Middle frontal gyrus (tissue), 1 donor: ENCODE results near the gene GCN1.

Experiments
- DNase-seq: peaks from one replicate; pipeline ENCODE4 v3.0.0-alpha.2; 2015; ENCODE audit warnings: low spot score; ENCODE audit errors: extremely low spot score

The GCN1 gene

DNA sequence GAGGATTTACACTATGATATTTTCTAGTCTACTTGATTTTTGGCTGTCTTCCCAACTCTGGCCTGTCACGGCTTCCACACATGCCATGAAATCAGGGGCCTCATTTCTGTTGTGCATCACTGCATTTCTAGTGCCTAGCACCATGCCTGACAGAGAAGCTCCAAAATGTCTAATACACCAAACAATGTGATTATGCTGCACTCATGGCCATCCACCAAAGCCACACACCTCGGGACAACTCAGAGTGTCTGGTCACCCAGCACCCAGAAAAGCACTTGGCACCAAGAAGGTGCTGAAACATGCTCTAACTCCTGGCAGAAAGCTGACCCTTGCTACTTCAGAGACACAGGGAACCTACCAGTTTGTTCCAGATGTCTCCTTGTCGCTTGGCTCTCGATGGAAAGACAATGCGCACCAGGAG lies 11.3 kb downstream of the GCN1 start:
- DNase-seq: no peak

DNA sequence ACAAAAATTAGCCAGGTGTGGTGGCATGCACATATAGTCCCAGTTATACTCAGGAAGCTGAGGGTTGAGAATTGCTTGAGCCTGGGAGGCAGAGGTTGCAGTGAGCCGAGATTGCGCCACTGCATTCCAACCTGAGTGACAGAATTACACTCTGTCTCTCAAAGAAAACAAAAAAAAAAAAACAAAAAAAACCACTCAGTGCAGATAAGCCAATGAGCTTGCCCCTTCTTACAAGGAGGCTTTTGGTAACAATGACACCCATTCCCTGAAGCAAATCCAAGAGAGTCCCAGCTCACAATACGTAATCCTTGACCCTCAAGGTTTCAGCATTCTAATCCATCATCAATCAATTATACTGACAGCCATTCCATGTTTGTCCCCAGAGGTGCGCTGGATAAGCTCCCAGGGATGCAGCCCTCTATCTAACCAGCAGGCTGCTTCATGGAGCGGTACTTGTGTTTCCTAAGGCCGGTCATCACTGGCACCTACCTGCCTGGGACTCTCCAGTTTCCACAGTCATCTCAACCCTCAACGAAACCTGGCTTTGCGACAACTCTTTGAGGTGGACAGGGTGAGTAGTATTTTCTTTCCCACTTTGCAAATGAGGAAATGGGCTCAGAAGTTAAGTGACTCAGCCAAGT lies 12.4 kb downstream of the GCN1 start:
- no peak for DNase-seq

DNA sequence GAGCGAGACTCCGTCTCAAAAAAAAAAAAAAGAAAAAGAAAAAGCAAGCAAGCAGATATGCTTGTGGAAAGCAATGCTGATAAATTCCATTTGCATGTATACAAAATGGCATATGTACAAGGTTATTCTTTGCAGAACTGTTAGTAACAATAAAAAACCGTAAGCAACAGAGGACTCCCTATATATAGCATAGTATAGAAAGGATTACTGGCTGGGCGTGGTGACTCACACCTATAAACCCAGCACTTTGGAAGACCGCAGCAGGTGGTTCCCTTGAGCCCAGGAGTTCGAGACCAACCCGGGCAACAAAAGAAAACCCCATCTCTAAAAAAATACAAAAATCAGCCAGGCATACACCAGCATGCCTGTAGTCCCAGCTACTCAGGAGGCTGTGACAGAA lies 13.5 kb downstream of the GCN1 start:
- DNase-seq: no peak

DNA sequence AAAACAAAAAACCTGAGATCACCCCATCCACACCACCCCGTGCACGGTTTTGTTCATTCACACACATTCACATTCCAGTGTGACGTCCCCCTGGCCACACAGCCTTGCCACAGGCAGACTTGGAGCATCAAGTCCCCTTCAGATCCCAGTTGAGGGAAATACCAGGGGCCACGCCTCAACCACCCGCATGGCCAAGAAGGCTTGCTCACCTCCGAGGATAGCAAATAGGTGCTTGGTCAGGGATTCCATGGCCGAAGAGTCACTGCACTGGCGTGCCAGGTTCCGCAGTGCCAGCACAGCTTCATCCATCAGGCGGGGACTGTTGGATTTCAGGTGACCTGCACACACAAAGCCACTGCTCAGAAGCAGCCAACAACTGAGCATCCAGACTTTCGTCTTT lies 19.0 kb downstream of the GCN1 start:
- no peak for DNase-seq

DNA sequence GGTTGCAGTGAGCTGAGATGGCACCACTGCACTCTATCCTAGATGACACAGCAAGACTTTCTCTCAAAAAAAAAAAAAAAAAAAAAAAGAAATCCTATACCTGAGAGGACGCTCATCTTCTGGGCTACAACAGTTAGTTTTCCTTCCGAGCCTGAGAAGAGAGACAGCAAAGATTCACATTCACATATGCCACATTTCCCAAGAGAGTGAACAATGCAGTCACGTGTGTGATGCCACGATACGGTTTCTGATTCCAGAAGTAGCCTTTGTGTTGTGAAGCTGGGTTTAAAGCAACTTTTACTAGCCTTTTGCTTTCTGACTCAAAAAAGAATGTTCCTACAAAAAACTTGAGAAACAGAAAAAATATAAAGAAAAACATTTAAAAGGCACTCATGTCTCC lies 19.5 kb downstream of the GCN1 start:
- no peak for DNase-seq

DNA sequence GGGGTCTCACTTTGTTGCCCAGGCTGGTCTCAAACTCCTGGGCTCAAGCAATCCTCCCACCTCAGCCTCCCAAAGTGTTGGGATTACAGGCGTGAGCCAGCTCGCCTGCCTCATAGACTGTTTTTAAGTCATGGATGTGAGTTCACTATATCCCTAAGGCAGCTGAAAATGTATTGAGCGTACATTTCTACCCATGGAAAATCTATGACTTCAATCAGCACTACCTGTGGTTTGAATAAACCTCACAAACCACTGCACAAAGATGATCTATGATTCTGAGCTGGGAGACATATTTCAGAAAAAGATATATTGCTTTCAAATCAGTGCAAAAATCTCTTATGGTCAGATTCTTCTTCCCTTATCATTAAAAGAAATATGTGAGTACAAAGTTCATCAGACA lies 22.5 kb downstream of the GCN1 start:
- DNase-seq: no peak

DNA sequence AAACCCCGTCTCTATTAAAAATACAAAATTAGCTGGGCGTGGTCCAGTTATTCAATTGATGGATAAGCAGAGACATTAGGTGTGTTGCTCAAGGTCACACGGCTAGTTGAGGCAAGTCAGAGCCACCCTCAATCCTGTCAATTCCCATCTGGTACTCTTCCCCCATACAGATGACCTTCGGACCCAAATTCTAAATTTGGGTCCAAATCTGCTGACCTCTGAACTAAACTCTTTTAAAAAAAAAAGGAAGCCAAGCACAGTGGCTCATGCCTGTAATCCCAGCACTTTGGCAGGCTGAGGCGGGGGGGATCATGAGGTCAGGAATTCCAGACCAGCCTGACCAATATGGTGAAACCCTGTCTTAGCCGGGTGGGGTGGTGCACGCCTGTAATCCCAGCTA lies 23.9 kb downstream of the GCN1 start:
- no peak for DNase-seq

DNA sequence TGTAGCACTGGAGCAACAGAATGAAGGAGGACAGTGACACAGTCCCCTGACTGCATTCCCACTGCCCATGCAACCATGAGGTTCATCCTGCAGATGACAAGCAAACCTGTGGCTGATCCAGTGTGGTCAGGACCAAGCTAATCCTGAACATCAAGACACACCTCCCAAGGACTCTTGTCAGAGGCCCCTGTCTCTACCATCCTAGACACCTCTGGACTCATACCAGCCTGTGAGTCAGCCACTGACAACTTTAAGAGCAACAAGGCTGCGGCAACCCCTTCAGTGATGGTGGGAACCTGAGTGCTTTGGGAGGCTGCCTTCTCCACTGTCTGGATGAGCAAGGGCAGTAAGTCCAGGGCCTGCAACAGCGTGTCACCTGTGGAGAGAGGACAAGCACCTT lies 24.6 kb downstream of the GCN1 start:
- no peak for DNase-seq

DNA sequence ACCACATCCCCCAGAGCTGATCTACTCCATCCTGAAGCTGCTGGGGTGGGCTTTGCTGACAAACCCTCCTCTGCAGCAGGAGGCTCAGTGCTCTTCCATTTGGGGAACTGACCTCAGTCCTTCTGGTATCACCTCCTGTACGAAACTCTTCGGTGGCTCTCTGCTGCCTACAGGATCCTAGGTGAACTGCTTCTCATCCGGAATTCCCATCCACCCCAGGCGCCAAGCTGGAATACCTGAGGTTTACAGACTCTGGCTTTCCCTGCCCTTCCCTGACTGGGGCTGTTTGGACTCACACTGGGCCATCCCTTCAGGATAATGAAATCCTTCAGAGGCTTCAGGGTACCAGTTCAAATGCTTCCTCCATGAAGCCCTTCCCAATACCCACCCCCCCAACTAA lies 26.2 kb downstream of the GCN1 start:
- no peak for DNase-seq

DNA sequence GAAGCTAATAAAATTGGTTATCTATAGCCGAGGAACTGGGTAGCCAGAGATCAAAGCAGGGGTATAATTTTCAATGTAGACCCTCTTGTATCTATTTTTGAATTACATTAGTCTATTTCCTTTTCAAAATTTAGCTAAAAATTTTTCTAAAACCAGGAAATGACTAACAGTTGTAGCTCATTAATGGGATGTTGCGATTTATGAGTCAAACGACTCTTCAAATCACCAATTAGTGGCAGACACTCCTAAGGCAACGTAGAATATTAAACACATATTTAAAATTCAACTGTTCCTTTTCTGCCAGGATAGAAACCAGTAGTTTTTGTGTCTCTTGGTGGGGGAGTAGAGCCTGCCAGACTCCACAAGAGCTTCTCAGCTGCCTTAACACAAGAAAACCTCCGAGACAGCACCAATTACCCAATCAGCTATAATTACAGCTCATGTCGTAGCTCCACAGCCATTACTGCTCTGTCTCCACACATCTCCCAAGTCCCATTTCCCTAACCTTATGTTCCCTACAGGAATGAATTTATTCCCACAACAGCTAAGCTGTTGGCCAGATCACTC lies 26.9 kb downstream of the GCN1 start:
- DNase-seq: no peak

DNA sequence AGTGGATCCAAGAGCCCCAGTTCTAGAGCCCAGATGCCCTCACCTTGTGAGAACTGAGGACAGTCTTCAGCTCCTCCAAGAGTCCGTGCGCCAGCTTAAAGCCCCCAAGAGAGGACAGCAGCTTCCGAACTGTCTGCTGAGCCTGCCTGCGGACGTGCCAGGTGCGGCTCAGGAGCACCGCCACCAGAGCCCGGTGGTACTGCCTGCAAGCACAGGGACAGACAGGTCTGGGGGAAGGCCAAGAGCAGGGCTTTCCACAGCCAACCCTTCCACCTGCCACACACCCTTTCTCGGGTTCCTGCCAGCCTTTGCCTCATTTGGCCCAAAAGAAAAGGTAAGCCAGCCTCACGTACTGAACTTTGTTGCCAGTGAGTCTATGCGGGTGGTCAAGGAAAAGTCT lies 30.2 kb downstream of the GCN1 start:
- DNase-seq: no peak

DNA sequence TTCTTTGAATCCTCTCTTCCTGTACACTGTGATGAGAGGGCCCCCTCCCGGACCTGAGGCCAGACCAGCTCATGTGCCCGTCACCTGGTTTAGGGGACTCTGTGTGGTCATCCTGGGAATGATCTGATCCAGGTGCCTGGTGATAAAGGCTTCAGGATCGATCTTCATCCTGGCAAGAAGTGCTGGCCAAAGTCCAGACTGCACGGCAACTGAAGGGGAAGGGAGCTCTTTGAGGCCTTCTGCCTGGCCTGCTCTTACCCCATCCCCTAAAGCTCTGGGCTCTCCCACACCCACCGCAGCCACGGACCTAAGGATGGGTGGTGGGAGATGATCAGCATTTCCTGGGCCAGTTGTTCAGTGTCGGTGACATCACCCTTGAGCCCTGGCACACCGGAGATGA lies 31.8 kb downstream of the GCN1 start:
- no peak for DNase-seq

DNA sequence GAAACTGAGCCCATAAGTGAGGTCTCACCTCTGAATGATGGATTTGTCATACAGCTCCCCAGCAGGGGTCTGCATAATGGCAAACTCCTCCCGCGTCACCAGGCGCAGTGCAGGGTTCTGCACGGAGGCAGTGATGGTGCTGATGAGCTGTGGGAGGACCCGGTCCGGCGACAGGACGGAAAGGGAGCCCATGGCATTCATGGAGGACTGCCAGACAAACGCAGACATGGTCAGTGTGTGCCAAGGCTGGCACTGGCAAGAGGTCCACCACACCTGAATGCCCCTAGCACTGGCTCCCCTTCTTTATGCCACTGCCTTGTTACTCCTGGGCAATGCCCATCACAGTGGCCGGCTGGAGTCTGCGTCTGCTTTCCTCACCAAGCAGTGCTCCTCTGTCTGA lies 32.7 kb downstream of the GCN1 start:
- DNase-seq: no peak

DNA sequence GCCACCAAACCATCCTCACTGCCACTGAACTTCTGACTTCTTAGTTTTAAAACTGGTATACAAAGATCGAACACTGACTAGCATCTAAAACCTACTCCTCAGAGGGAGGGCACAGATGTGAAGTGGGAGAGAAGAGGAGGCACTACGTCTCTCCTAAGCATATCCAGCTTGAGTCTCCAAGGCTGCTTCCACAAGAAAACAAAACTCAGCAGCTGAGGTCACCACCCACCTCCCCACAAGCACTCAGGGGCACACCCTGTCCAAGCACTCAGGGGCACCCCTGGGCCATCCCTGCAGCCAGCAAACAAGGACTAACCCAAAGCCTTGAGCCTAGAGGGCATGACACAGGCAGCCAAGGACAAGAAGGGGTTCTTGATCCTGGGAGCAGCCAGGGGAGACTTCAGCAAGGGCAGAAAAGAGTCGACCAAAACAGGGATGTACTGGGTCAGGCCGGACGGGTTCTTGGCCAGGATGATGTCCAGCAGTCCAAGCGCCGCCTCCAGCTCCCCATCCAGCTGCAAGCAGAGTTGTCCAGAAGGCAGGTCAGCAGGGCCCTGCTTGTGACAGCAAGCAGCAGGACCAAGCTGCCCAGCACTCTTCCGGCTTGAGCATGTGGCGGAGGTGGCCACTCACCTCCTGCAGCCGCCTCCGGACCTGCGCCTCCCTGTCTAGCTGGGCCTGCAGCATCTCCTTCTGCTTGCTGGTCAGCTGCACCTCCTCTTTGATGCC lies 34.8 kb downstream of the GCN1 start:
- no peak for DNase-seq

DNA sequence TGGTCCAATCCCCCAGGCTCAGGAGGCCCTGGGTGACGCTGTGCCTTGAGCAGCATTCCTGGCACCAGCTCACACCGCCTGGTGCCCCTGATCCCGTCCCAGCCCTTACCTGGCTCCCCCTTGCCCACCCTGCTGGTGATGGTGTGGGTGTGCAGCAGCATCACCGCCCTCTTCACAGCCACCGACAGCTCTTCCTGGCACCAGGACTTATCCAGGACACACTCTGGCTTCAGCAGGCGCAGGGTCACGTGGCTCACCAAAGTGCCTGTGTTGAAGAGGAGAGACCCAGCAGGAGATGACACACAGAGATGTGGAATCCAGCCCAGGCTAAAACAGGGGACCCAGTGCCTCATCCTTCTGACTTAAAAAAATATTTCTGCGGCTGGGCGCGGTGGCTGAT lies 36.2 kb downstream of the GCN1 start:
- no peak for DNase-seq

DNA sequence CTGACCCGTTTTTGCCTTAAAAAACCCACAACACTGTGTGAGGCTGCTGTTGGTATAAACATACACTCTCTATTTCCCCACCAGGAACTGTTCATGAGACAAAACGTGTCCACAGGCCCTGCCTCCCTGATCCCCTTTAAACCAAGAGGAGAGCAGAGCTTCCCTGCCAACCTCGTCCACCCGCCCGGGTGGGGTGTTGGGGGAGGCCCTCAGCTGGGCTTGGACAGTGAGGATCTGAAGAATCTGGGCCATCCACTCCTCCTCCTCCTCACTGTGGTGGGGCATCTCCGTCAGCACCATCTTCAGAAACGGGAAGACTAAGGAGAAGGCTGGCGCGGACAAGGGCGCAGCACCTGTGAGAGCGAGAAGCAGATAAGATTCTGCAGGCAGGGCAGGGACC lies 36.8 kb downstream of the GCN1 start:
- no peak for DNase-seq

DNA sequence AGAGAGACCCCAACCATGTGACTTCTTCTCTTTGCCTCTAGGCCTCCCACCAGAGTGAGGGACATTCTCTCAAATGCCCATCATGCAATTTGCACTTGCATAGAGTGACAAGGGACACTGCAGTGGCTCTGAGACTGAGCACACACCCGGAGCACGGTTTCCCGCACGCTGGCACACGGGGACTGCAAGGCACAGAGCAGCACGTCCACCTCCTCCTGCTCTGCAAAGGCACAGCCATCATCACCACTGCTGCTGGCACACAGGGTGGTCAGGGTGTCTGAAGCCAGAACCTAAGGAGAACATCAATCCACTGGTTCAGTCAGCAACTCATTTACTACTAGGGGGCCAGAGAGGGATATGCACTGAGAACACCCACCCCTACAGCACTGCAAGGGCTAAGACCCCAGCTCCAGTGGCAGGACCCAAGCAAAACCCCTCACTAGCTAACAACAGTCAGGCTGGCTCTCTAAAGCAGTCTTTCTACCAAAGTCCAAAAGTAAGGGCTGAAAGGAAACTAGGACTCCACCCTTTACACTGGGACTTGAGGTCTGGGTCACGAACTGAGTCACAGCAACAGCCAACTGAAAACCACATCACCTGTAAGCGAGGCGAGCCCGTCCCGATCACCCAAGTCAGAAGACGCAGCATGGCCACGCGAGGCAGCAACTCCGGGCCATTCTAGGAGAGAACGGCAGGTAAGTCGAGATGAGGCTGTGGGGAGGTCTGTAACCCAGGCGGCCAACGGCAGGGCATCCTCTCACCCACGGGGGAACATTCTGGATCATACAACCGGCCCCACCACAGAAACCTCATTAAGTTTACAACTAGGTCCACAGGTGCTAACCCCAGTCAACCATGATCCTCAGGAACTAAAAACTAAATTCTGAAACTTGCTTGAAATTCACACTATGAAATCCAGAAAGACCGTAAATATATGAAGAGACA lies 37.9 kb downstream of the GCN1 start:
- DNase-seq: no peak

DNA sequence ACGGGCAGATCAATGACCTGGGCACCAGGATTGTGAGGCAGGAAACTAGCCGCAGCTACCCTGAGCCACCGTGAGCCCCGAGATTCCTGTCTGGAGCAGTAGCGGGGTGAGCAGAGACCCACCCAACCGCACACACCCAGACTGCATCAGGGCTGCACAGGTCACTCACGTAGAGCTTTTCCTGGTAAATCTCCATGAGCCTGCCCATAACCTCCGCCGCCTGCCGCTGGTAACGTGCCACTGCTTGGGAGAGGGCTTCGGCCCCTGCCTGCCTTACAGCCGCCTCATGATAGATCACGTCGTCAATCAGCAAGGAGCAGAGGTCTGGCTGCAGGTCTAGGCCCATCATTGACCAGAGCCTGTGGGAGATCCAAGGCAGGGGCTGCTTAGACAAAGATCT lies 39.4 kb downstream of the GCN1 start:
- DNase-seq: no peak

DNA sequence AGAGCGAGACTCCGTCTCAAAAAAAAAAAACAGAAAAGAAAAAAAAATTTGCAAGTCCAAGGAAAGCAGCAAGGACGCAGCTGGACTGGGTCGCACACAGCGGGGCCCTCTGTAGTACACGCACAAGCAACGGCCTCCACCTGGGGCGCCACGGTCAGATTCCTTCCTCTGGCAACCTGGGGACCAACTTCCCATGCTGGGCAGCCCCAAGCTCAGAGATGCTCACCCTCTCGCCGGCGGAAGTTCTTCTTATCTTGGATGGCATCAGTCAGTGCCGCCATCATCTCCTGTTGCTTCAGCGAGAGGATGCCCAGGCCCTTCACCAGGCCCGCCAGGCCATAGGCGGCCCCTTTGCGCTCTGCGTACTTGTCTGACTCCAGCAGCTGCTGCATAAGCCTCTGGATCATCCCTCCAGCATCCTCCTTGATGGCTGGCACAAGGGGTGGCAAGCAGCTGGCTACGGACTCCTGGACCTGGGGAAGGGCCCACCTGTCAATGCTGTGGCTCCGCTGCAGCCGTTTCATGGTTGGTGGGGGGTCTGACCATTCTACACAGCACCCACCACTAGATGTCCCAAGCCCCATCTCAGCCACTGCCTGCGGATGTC lies 43.5 kb downstream of the GCN1 start:
- DNase-seq: no peak

DNA sequence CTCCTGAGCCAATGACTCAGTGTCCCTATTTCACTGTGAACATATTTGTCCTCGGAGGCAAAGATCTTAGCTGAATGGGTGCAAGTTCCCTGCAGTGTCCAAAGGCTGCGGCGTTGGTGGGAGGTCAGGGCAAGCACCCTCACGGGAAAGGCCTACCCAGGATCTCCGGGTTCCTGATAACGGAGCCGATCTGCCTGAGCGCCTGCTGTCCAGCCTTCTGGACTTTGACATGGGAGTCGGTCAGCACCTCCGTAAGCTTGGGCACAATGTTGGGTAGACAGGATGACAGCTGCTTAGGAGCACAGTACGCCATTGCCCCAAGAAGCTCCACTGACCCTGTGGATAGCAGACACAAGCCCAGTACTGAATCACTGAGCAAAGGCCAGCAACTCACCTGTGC lies 46.5 kb downstream of the GCN1 start:
- no peak for DNase-seq

DNA sequence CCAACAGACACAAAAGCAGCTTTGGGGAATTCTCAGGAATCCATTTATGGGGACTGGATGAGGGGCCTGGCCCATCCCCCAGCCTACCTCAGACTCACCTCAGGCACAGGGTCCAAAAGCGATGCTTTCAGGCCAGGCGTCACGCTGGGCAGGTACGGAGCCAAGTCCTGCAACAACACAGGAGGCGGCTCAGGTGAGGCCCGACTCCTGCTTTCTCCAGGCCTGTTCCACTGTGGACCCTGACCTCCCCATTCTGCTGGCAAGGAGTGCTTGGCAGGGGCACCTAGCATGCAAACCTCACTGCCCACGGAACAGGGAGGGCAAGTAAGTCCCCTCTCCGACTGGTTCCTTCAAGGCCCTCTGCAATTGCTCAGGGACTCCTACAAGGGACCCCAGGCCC lies 49.4 kb downstream of the GCN1 start:
- no peak for DNase-seq

DNA sequence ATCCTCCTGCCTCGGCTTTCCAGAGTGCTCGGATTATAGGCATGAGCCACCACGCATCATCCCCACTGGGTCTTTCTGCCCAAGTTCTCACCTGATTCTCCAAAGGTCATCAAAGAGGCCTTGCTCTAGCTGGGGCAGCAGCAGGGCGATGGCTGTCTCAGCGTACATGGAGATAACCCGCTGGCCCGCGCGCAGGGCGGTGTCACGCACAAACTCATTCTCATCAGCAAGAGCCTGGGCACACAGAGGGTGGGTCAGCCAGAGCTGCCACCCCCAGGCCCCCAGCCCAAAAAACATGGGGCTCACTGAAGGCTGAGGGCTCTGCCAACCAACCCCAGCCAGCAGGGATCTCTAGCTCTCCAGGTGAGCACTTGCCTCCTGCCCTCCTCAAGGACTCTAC lies 50.3 kb downstream of the GCN1 start:
- no peak for DNase-seq
